HFFc6 (cell line): ENCODE measurements around the gene ICOS. TPM values are rescaled to one million over a fixed set of nuclear protein-coding genes. Genes with fewer than 3 reads are reported as not detected.
"Not testable (repeated sequence)": the region's sequence is repeated elsewhere in the genome, so short reads cannot be mapped to it uniquely, and the experiment has no call there.

Experiments used
- DNase-seq: peaks from one replicate; pipeline ENCODE4 v3.0.0-alpha.2; 2018
- H3K27ac Mint-ChIP-seq: 2 replicates; pipeline ENCODE4 v1.8.0; 2020; ENCODE audit warnings: mild to moderate bottlenecking, mixed read lengths
- H3K27me3 Mint-ChIP-seq: 2 replicates; pipeline ENCODE4 v1.8.0; 2021; ENCODE audit warnings: mild to moderate bottlenecking, moderate library complexity, mixed read lengths; ENCODE audit not compliant: insufficient read depth
- H3K36me3 Mint-ChIP-seq: 2 replicates; pipeline ENCODE4 v1.8.0; 2021; ENCODE audit warnings: low read depth, mixed read lengths
- H3K4me1 Mint-ChIP-seq: 2 replicates; pipeline ENCODE4 v1.8.0; 2020; ENCODE audit warnings: low read depth, mixed read lengths
- H3K4me3 Mint-ChIP-seq: 2 replicates; pipeline ENCODE4 v1.8.0; 2020; ENCODE audit warnings: mild to moderate bottlenecking, moderate library complexity, mixed read lengths
- H3K9me3 Mint-ChIP-seq: 2 replicates; pipeline ENCODE4 v1.8.0; 2020; ENCODE audit warnings: mild to moderate bottlenecking, mixed read lengths
- CTCF ChIP-seq: fragments of 200-600 bp; sonication (generic); IDR thresholded peaks from 2 replicates; pipeline ENCODE4 v1.5.0; 2021; ENCODE audit warnings: antibody characterized with exemption, mild to moderate bottlenecking
- total RNA-seq, 6 experiments: library from RNA; stranded (reverse); fragmentation: NEBNext Ultra II Directional; extraction: Animal tissue kit (Norgen Biotek cat#: 25700); gene quantifications; 2 replicates in 1 of 6; 3 replicates in 5 of 6; pipeline ENCODE4 v1.2.3, GENCODE V29; 2021

The ICOS gene
- total RNA-seq, 6 experiments from 2014 or later, result not detected

DNA sequence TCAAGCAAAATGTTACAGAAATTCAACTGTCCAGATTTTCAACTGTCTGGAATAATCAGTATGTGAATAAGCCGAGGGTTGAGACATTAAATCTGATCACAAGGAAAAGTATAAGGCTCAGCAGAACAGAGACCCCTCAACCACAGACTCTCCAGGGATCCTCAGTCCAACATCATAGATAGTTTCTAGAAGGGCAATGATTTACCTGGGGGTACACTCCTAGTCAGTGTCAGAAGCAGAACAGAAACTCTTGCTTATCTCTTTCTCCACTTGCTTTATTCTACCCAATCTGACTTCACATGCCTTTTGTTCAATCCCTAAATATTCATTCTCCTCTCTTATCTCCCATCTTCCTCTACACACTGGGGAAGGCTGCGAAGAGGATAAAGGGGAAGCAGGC lies 36.4 kb downstream of the ICOS start:
- no peaks in the 10 kb centered on the region for H3K9me3 Mint-ChIP-seq
- no peaks in the 10 kb centered on the region for H3K4me1 Mint-ChIP-seq
- DNase-seq, result no peak
- H3K36me3 Mint-ChIP-seq, result no peaks in the 10 kb centered on the region
- H3K27me3 Mint-ChIP-seq, result peaks cover 14% of the 10 kb centered on the region
- H3K4me3 Mint-ChIP-seq, result no peak overlapping the region
- TF ChIP-seq CTCF, result no peak
- H3K27ac Mint-ChIP-seq, result no peak overlapping the region

DNA sequence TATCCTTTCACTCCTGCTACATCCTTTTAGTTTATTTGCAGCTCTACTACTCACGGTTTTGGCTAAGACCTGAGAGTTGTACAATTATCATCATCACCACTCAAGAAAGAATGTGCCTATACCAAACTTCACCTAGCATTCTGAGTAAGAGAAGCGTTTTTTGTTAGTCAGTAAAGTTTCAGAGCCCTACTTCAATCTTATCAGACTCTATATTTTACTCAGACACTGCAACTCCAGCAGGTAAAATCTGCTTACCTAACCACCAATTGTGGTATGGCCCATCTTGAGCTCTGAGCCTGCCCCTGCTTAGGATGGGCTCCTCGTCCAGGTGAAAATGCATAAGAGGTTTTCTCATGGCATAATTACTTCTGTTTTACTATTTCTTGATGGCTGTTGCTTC lies 37.1 kb downstream of the ICOS start:
- Mint-ChIP-seq H3K4me1 (no peaks in the 10 kb centered on the region), H3K27me3 (peaks cover 11% of the 10 kb centered on the region), H3K4me3 (no peak overlapping the region), H3K9me3 (no peaks in the 10 kb centered on the region), H3K27ac (no peak overlapping the region), H3K36me3 (no peaks in the 10 kb centered on the region)
- TF ChIP-seq CTCF, result no peak
- DNase-seq, result no peak

GRCh38 chr2:203975912-203976311 lies 39.3 kb downstream of the ICOS start:
- no peak for TF ChIP-seq CTCF
- Mint-ChIP-seq H3K4me3 (no peak overlapping the region), H3K9me3 (no peaks in the 10 kb centered on the region), H3K27ac (no peak overlapping the region), H3K27me3 (peaks cover 9% of the 10 kb centered on the region; the same call in 1 of the 2 replicates), H3K36me3 (no peaks in the 10 kb centered on the region), H3K4me1 (no peaks in the 10 kb centered on the region)
- no peak for DNase-seq

- Mint-ChIP-seq H3K9me3 (no peaks in the 10 kb centered on the region), H3K4me1 (no peaks in the 10 kb centered on the region), H3K27me3 (peaks cover 3% of the 10 kb centered on the region), H3K4me3 (no peak overlapping the region), H3K27ac (no peak overlapping the region), H3K36me3 (no peaks in the 10 kb centered on the region)
- no peak for TF ChIP-seq CTCF
- no peak for DNase-seq
These were observed 45.7 kb downstream of the ICOS start for GRCh38 chr2:203982276-203982675.

GRCh38 chr2:203983064-203983715 lies 46.6 kb downstream of the ICOS start:
- no peak for DNase-seq
- Mint-ChIP-seq H3K9me3 (no peaks in the 10 kb centered on the region), H3K36me3 (no peaks in the 10 kb centered on the region), H3K27me3 (peaks cover 3% of the 10 kb centered on the region), H3K4me3 (no peak overlapping the region), H3K4me1 (no peaks in the 10 kb centered on the region), H3K27ac (no peak overlapping the region)
- TF ChIP-seq CTCF, result no peak

GRCh38 chr2:203985978-203986377 lies 49.4 kb downstream of the ICOS start:
- not testable (repeated sequence) for H3K4me1 Mint-ChIP-seq, DNase-seq, H3K4me3 Mint-ChIP-seq, H3K27ac Mint-ChIP-seq, H3K27me3 Mint-ChIP-seq, H3K36me3 Mint-ChIP-seq, H3K9me3 Mint-ChIP-seq
